ENCODE data around the gene SCYGR1. TPM values are rescaled to one million over a fixed set of nuclear protein-coding genes. Genes with fewer than 3 reads are reported as not detected.

SCYGR1 gene
- polyA plus RNA-seq, 1 donor from 2014 or later: not detected

DNA sequence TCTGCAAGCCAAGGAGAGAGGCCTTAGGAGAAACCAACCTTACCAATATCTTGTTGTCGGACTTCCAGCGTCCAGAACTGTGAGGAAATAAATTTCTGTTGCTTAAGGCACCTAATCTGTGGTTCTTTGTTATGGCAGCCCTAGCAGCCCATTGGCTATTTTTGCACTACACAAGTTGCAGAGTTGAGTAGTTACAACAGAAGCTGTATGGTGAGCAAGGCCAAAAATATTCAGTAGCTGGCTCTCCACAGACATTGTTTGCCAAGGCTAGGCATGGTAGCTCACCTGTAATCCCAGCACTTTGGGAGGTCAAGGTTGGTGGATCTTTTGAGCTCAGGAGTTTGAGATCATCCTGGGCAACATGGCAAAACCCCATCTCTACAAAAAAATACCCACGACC lies 27.1 kb upstream of the SCYGR1 start:
- Histone ChIP-seq H2AFZ (ENCODE audit: low read depth, low read length) (no peak overlapping the region), H3K9me2 (ENCODE audit: insufficient read depth, low read length) (no peaks in the 10 kb centered on the region), H4K20me1 (ENCODE audit: insufficient read depth) (no peaks in the 10 kb centered on the region)

DNA sequence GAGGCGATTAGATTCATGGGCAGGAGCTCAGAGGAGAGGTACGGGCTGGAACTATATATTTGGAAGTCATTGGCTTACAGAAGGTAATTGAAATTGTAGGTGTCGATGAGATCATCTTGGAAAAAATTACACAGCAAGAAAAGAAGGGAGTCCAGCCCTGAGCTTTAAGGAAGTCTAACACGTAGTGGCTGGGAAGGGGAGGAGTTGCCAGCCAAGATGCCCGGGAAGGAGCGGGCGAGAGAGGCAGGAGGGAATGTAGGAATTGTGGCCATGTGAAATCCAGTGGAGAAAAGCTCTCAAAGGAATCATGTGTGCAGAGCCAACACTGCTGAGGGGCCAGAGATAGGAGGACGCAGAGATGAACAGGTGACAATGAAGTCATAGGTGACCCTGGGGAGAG lies 25.6 kb upstream of the SCYGR1 start:
- H3F3A ChIP-seq (ENCODE audit: insufficient read depth, low read length, poor library complexity, severe bottlenecking): no peaks in the 10 kb centered on the region
- TF ChIP-seq MXI1 (conservative IDR thresholded peaks at IDR 0.05; ENCODE audit: poor library complexity, severe bottlenecking) (no peak), RAD21 (conservative IDR thresholded peaks at IDR 0.05) (no peak), POLR2AphosphoS5 (IDR thresholded peaks at IDR 0.05) (no peak), EP300 (conservative IDR thresholded peaks at IDR 0.05; ENCODE audit: poor library complexity, severe bottlenecking) (no peak), SMC3 (conservative IDR thresholded peaks at IDR 0.05; ENCODE audit: poor library complexity) (no peak), TAF1 (IDR thresholded peaks at IDR 0.05; ENCODE audit: low read depth) (no peak), EZH2 (IDR thresholded peaks at IDR 0.05; ENCODE audit: borderline replicate concordance, insufficient read depth, low read length, poor library complexity, severe bottlenecking) (no peak)
- TF ChIP-seq, protein P1, sequence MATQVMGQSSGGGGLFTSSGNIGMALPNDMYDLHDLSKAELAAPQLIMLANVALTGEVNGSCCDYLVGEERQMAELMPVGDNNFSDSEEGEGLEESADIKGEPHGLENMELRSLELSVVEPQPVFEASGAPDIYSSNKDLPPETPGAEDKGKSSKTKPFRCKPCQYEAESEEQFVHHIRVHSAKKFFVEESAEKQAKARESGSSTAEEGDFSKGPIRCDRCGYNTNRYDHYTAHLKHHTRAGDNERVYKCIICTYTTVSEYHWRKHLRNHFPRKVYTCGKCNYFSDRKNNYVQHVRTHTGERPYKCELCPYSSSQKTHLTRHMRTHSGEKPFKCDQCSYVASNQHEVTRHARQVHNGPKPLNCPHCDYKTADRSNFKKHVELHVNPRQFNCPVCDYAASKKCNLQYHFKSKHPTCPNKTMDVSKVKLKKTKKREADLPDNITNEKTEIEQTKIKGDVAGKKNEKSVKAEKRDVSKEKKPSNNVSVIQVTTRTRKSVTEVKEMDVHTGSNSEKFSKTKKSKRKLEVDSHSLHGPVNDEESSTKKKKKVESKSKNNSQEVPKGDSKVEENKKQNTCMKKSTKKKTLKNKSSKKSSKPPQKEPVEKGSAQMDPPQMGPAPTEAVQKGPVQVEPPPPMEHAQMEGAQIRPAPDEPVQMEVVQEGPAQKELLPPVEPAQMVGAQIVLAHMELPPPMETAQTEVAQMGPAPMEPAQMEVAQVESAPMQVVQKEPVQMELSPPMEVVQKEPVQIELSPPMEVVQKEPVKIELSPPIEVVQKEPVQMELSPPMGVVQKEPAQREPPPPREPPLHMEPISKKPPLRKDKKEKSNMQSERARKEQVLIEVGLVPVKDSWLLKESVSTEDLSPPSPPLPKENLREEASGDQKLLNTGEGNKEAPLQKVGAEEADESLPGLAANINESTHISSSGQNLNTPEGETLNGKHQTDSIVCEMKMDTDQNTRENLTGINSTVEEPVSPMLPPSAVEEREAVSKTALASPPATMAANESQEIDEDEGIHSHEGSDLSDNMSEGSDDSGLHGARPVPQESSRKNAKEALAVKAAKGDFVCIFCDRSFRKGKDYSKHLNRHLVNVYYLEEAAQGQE (IDR thresholded peaks at IDR 0.05; ENCODE audit: borderline replicate concordance): no peak
- TF ChIP-seq, protein P2, sequence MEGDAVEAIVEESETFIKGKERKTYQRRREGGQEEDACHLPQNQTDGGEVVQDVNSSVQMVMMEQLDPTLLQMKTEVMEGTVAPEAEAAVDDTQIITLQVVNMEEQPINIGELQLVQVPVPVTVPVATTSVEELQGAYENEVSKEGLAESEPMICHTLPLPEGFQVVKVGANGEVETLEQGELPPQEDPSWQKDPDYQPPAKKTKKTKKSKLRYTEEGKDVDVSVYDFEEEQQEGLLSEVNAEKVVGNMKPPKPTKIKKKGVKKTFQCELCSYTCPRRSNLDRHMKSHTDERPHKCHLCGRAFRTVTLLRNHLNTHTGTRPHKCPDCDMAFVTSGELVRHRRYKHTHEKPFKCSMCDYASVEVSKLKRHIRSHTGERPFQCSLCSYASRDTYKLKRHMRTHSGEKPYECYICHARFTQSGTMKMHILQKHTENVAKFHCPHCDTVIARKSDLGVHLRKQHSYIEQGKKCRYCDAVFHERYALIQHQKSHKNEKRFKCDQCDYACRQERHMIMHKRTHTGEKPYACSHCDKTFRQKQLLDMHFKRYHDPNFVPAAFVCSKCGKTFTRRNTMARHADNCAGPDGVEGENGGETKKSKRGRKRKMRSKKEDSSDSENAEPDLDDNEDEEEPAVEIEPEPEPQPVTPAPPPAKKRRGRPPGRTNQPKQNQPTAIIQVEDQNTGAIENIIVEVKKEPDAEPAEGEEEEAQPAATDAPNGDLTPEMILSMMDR (IDR thresholded peaks at IDR 0.05; ENCODE audit: poor library complexity, severe bottlenecking): no peak
- no peak overlapping the region for H3K9ac ChIP-seq (ENCODE audit: low read length)
- no peak overlapping the region for H3K27ac ChIP-seq (ENCODE audit: low read length)
- H3K79me2 ChIP-seq (replicated peaks; ENCODE audit: insufficient read depth, low read length): no peaks in the 10 kb centered on the region
- H3K9me2 ChIP-seq (ENCODE audit: insufficient read depth, low read length): no peaks in the 10 kb centered on the region
- H3K9me3 ChIP-seq (ENCODE audit: low read length): no peaks in the 10 kb centered on the region
- H3K27me3 ChIP-seq (ENCODE audit: insufficient read depth, low read depth, low read length): no peaks in the 10 kb centered on the region
- no peak overlapping the region for H2AFZ ChIP-seq (ENCODE audit: low read depth, low read length)
- H3K4me3 ChIP-seq (ENCODE audit: low read length): no peak overlapping the region
- no peaks in the 10 kb centered on the region for H4K20me1 ChIP-seq (ENCODE audit: insufficient read depth)
- H3K36me3 ChIP-seq (ENCODE audit: insufficient read depth, low read length): no peaks in the 10 kb centered on the region
- H3K4me2 ChIP-seq (ENCODE audit: low read length): no peak overlapping the region

More for the DNA sequence above, 27.1 kb upstream of the SCYGR1 start:
- Histone ChIP-seq H3K4me2 (ENCODE audit: low read length) (no peak overlapping the region), H3K9ac (ENCODE audit: low read length) (no peak overlapping the region), H3K4me3 (ENCODE audit: low read length) (no peak overlapping the region), H3K27ac (ENCODE audit: low read length) (no peak overlapping the region), H3K79me2 (replicated peaks; ENCODE audit: insufficient read depth, low read length) (no peaks in the 10 kb centered on the region), H3K36me3 (ENCODE audit: insufficient read depth, low read length) (no peaks in the 10 kb centered on the region), H3K9me3 (ENCODE audit: low read length) (no peaks in the 10 kb centered on the region), H3F3A (ENCODE audit: insufficient read depth, low read length, poor library complexity, severe bottlenecking) (no peaks in the 10 kb centered on the region), H3K27me3 (ENCODE audit: insufficient read depth, low read depth, low read length) (no peaks in the 10 kb centered on the region)
- TF ChIP-seq RAD21 (conservative IDR thresholded peaks at IDR 0.05): no peak
- no peak for TF ChIP-seq MXI1 (conservative IDR thresholded peaks at IDR 0.05; ENCODE audit: poor library complexity, severe bottlenecking)
- no peak for TF ChIP-seq SMC3 (conservative IDR thresholded peaks at IDR 0.05; ENCODE audit: poor library complexity)
- TF ChIP-seq TAF1 (IDR thresholded peaks at IDR 0.05; ENCODE audit: low read depth): no peak
- TF ChIP-seq EP300 (conservative IDR thresholded peaks at IDR 0.05; ENCODE audit: poor library complexity, severe bottlenecking): no peak
- TF ChIP-seq, protein P1 (IDR thresholded peaks at IDR 0.05; ENCODE audit: borderline replicate concordance): no peak
- no peak for TF ChIP-seq POLR2AphosphoS5 (IDR thresholded peaks at IDR 0.05)
- no peak for TF ChIP-seq EZH2 (IDR thresholded peaks at IDR 0.05; ENCODE audit: borderline replicate concordance, insufficient read depth, low read length, poor library complexity, severe bottlenecking)
- TF ChIP-seq, protein P2 (IDR thresholded peaks at IDR 0.05; ENCODE audit: poor library complexity, severe bottlenecking): no peak
